GM12873 (cell line): ENCODE results near the gene MYDGF.

Experiments used
- CTCF ChIP-seq: IDR thresholded peaks from 2 replicates; pipeline ENCODE4 v1.5.1; 2012; ENCODE audit warnings: low read depth, mild to moderate bottlenecking, moderate library complexity, low read length, control low read depth; ENCODE audit not compliant: insufficient read depth; ENCODE audit errors: missing control alignments

Gene MYDGF

GRCh38 chr19:4713384-4713951 is 43.3 kb upstream of the MYDGF start:
- no peak for TF ChIP-seq CTCF

DNA sequence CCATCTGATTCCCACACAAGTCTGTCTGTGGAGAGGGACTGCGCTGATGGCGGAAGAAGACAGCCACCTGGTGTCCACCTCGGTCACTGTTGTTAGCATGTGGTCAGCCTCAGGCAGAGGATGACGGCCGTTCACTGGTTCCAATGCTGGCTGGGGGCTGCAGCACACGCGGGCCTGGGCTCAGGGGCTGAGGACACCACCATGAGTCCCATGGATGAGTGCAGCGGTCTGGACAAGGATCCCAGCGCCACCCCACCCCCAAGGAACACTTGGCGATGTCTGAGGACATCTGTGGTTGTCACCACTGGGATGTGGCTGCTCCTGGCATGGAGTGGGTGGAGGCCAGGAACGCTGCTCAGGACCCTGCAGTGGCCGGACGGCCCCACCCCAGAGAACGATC is 42.6 kb upstream of the MYDGF start:
- no peak for TF ChIP-seq CTCF

DNA sequence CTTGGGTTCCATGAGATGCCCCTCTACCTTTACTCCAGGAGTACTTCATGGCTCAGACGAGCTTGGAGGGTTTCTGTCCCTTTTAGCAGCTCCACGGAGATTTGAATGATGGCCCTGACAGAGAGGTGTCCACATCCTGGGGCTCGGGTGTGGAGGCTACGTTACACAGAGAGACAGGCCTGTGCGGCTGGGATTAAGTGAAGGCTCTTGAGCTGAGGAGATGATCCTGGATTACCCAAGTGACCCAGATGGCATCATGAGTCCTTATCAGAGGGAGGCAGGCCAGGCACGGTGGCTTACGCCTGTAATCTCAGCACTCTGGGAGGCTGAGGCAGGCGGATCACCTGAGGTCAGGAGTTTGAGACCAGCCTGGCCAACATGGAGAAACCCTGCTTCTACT is 41.1 kb upstream of the MYDGF start:
- no peak for TF ChIP-seq CTCF

DNA sequence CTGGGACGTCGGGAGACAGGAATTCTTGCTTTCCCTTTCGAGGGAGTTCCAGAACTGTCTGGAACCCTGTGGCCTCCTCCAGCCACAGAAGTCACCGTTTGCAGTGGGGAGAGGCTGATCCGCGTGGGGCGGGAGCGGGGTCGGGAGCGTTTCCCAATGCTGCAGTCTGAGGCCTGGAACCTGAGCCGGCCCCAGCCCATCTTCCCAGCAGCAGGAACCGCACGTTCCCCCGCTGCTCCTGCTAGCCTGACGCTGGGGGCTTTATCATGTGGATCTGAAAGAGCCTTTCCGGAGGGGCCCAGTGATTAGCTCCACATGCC is 40.1 kb upstream of the MYDGF start:
- TF ChIP-seq CTCF = no peak

- no peak for TF ChIP-seq CTCF
Observed at GRCh38 chr19:4709440-4710280, 39.5 kb upstream of the MYDGF start.

DNA sequence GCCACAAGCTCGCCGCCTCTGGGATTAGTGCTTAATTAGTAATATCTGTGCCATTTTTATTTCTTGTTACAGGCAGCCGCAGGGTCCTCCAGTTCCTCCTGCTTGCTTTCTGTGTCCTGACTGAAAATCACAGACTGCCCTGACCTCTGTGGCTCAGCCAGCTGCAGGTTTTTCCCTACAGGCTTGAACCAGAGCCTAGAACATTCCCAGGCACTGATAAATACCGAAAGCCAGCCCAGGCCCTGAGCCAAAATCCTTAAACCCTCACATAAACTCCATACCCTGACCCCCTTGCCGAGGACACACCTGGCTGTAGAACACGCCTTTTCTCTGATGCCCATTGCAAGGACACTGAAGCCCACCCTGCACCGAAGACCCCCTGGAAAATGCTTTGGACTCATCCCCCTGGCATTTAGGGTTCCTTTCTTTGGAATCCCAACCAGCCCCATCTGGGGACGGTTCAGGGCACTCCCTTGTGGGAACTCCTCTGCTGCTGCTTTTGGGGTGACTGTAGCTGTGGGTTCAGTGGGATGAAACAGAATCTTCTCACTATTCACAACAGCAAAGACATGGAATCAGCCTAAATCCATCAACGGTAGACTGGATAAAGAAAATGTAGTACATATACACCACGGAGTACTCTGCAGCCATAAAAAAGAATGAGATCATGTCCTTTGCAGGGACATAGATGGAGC is 38.0 kb upstream of the MYDGF start:
- no peak for TF ChIP-seq CTCF

DNA sequence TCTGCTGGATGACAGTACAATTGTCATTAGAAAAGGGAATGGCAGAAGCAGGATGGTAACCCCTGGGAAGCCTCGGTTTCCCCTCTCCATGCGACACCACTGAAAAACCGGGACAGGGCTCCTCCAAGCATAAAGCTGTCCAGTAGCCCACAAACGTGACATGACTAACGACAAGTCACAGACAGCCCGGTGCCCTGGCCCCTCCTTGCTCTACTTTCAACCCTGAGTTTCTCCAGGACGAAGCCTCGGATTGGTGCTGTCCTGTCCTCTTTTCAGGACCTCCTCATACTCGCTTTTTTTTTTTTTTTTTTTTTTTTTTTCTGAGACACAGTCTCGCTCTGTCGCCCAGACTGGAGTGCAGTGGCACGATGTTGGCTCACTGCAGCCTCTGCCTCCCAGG is 37.2 kb upstream of the MYDGF start:
- TF ChIP-seq CTCF = no peak
